ENCODE measurements around the gene P3H1. TPM values are rescaled to one million over a fixed set of nuclear protein-coding genes. Genes with fewer than 3 reads are reported as not detected.

Gene P3H1
- total and polyA plus RNA-seq, 2 of the 13 experiments (the other 11 are each of a cell fraction or from before 2014, with no cell fraction given), result 64.6 to 120 TPM

GRCh38 chr1:42767510-42768000, 727 bp upstream of the P3H1 start (continued):
- TF ChIP-seq HDAC2 (CRISPR knock-in tag; IDR thresholded peaks at IDR 0.05) (0 out of 2 replicates have a peak, but pooled peaks have one; percentile 17), ZNF451 (CRISPR knock-in tag; IDR thresholded peaks at IDR 0.05) (0 out of 2 replicates have a peak, but pooled peaks have one; percentile 13), MYNN (CRISPR knock-in tag; IDR thresholded peaks at IDR 0.05; ENCODE audit: low read depth) (no peak), MEIS2 (CRISPR knock-in tag; IDR thresholded peaks at IDR 0.05) (no peak), ZBTB33 (CRISPR knock-in tag; IDR thresholded peaks at IDR 0.05) (no peak), ZFP37 (CRISPR knock-in tag; IDR thresholded peaks at IDR 0.05; ENCODE audit: borderline replicate concordance) (no peak), ZFP91 (CRISPR knock-in tag; IDR thresholded peaks at IDR 0.05; ENCODE audit: borderline replicate concordance) (peak; percentile 62; the same call in 1 of the 2 replicates), ZNF550 (CRISPR knock-in tag; IDR thresholded peaks at IDR 0.05; ENCODE audit: borderline replicate concordance) (no peak), ZSCAN20 (CRISPR knock-in tag; IDR thresholded peaks at IDR 0.05; ENCODE audit: borderline replicate concordance) (peak; percentile 13; the same call in 1 of the 2 replicates), ZNF296 (CRISPR knock-in tag; conservative IDR thresholded peaks at IDR 0.05) (no peak), CHD4 (IDR thresholded peaks at IDR 0.05; ENCODE audit: borderline replicate concordance, low read length) (no peak), ZFP36L1 (CRISPR knock-in tag; IDR thresholded peaks at IDR 0.05) (0 out of 2 replicates have a peak, but pooled peaks have one; percentile 43)
- TF ChIP-seq, protein P1, sequence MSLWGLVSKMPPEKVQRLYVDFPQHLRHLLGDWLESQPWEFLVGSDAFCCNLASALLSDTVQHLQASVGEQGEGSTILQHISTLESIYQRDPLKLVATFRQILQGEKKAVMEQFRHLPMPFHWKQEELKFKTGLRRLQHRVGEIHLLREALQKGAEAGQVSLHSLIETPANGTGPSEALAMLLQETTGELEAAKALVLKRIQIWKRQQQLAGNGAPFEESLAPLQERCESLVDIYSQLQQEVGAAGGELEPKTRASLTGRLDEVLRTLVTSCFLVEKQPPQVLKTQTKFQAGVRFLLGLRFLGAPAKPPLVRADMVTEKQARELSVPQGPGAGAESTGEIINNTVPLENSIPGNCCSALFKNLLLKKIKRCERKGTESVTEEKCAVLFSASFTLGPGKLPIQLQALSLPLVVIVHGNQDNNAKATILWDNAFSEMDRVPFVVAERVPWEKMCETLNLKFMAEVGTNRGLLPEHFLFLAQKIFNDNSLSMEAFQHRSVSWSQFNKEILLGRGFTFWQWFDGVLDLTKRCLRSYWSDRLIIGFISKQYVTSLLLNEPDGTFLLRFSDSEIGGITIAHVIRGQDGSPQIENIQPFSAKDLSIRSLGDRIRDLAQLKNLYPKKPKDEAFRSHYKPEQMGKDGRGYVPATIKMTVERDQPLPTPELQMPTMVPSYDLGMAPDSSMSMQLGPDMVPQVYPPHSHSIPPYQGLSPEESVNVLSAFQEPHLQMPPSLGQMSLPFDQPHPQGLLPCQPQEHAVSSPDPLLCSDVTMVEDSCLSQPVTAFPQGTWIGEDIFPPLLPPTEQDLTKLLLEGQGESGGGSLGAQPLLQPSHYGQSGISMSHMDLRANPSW (CRISPR knock-in tag; IDR thresholded peaks at IDR 0.05; ENCODE audit: borderline replicate concordance), result no peak
- TF ChIP-seq, protein P2, sequence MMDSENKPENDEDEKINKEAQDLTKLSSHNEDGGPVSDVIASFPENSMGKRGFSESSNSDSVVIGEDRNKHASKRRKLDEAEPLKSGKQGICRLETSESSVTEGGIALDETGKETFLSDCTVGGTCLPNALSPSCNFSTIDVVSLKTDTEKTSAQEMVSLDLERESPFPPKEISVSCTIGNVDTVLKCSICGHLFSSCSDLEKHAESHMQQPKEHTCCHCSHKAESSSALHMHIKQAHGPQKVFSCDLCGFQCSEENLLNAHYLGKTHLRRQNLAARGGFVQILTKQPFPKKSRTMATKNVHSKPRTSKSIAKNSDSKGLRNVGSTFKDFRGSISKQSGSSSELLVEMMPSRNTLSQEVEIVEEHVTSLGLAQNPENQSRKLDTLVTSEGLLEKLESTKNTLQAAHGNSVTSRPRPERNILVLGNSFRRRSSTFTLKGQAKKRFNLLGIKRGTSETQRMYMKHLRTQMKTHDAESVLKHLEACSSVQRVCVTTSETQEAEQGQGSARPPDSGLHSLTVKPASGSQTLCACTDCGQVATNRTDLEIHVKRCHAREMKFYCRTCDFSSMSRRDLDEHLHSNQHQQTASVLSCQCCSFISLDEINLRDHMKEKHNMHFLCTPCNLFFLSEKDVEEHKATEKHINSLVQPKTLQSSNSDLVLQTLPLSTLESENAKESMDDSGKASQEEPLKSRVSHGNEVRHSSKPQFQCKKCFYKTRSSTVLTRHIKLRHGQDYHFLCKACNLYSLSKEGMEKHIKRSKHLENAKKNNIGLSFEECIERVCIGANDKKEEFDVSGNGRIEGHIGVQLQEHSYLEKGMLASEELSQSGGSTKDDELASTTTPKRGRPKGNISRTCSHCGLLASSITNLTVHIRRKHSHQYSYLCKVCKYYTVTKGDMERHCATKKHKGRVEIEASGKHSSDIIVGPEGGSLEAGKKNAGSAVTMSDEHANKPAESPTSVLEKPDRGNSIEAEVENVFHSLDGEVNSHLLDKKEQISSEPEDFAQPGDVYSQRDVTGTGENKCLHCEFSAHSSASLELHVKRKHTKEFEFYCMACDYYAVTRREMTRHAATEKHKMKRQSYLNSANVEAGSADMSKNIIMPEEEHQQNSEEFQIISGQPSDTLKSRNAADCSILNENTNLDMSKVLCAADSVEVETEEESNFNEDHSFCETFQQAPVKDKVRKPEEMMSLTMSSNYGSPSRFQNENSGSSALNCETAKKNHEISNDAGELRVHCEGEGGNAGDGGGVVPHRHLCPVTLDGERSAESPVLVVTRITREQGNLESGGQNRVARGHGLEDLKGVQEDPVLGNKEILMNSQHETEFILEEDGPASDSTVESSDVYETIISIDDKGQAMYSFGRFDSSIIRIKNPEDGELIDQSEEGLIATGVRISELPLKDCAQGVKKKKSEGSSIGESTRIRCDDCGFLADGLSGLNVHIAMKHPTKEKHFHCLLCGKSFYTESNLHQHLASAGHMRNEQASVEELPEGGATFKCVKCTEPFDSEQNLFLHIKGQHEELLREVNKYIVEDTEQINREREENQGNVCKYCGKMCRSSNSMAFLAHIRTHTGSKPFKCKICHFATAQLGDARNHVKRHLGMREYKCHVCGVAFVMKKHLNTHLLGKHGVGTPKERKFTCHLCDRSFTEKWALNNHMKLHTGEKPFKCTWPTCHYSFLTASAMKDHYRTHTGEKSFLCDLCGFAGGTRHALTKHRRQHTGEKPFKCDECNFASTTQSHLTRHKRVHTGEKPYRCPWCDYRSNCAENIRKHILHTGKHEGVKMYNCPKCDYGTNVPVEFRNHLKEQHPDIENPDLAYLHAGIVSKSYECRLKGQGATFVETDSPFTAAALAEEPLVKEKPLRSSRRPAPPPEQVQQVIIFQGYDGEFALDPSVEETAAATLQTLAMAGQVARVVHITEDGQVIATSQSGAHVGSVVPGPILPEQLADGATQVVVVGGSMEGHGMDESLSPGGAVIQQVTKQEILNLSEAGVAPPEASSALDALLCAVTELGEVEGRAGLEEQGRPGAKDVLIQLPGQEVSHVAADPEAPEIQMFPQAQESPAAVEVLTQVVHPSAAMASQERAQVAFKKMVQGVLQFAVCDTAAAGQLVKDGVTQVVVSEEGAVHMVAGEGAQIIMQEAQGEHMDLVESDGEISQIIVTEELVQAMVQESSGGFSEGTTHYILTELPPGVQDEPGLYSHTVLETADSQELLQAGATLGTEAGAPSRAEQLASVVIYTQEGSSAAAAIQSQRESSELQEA (CRISPR knock-in tag; IDR thresholded peaks at IDR 0.05; ENCODE audit: not compliant biosample characterization), result peak; percentile 2

All from HepG2 (cell line).